Measurements from ENCODE around the gene VPS13A.

DNA sequence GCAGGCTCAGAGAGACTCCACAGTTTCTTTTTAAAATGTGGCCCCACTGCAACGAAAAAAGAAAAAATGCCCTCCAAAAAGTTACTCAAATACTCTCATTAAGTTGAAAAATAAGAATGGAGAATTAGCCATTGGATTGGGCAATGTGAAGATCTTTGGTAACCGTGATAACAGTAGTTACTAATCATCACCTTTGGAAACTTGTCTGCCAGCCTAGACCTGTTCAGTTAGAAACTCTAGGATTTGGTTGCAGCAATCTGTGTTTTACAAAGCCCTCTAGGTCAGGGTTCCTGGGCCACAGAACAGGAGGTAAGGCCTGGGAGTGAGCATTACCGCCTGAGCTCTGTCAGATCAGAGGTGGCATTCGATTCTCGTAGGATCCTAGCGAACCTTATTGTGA lies 34.2 kb downstream of the VPS13A start:
- TF ChIP-seq, protein P1, sequence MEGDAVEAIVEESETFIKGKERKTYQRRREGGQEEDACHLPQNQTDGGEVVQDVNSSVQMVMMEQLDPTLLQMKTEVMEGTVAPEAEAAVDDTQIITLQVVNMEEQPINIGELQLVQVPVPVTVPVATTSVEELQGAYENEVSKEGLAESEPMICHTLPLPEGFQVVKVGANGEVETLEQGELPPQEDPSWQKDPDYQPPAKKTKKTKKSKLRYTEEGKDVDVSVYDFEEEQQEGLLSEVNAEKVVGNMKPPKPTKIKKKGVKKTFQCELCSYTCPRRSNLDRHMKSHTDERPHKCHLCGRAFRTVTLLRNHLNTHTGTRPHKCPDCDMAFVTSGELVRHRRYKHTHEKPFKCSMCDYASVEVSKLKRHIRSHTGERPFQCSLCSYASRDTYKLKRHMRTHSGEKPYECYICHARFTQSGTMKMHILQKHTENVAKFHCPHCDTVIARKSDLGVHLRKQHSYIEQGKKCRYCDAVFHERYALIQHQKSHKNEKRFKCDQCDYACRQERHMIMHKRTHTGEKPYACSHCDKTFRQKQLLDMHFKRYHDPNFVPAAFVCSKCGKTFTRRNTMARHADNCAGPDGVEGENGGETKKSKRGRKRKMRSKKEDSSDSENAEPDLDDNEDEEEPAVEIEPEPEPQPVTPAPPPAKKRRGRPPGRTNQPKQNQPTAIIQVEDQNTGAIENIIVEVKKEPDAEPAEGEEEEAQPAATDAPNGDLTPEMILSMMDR (conservative IDR thresholded peaks at IDR 0.05; ENCODE audit: low read depth, low read length), result no peak
- TF ChIP-seq EZH2 (IDR thresholded peaks at IDR 0.05; ENCODE audit: borderline replicate concordance, low read depth, low read length, poor library complexity, severe bottlenecking), result no peak
